Endodermal cell (in vitro differentiated cells): Measurements from ENCODE around the gene PDE6G. TPM values are rescaled to one million over a fixed set of nuclear protein-coding genes. Genes with fewer than 3 reads are reported as not detected.

Experiments
- DNase-seq: peaks from one replicate; pipeline ENCODE4 v3.0.0-alpha.2; 2017
- H3K27ac ChIP-seq: 2 replicates; pipeline ENCODE4 v1.5.1; 2013; ENCODE audit warnings: mild to moderate bottlenecking, low read depth, low read length, moderate library complexity
- H3K27me3 ChIP-seq: 2 replicates; pipeline ENCODE4 v1.6.1; 2013; ENCODE audit warnings: mild to moderate bottlenecking, low read length, moderate library complexity; ENCODE audit not compliant: insufficient read depth, control insufficient read depth, poor library complexity, severe bottlenecking
- H3K36me3 ChIP-seq: 2 replicates; pipeline ENCODE4 v1.7.0; 2013; ENCODE audit warnings: mild to moderate bottlenecking, low read length, moderate library complexity; ENCODE audit not compliant: control insufficient read depth, insufficient read depth
- H3K4me1 ChIP-seq: one replicate; pipeline ENCODE4 v1.7.0; 2013; ENCODE audit warnings: low read length; ENCODE audit not compliant: control insufficient read depth, insufficient read depth
- H3K4me3 ChIP-seq: 2 replicates; pipeline ENCODE4 v1.5.1; 2013; ENCODE audit warnings: mild to moderate bottlenecking, low read length, moderate library complexity
- H3K9ac ChIP-seq: 2 replicates; pipeline ENCODE4 v1.6.1; 2013; ENCODE audit warnings: mild to moderate bottlenecking, low read length, moderate library complexity; ENCODE audit not compliant: poor library complexity, severe bottlenecking; ENCODE audit errors: extremely low read depth
- H3K9me3 ChIP-seq: 2 replicates; pipeline ENCODE4 v1.6.1; 2013; ENCODE audit warnings: mild to moderate bottlenecking, low read length, moderate library complexity; ENCODE audit not compliant: control insufficient read depth
- H3K27ac Mint-ChIP-seq: 2 replicates; pipeline ENCODE4 v1.8.0; 2020; ENCODE audit warnings: mixed read lengths
- H3K27me3 Mint-ChIP-seq: 2 replicates; pipeline ENCODE4 v1.8.0; 2021; ENCODE audit warnings: mild to moderate bottlenecking, mixed read lengths; ENCODE audit not compliant: insufficient read depth
- H3K36me3 Mint-ChIP-seq: 2 replicates; pipeline ENCODE4 v1.8.0; 2020; ENCODE audit warnings: low read depth, mixed read lengths
- H3K4me1 Mint-ChIP-seq: 2 replicates; pipeline ENCODE4 v1.8.0; 2020; ENCODE audit warnings: mixed read lengths
- H3K4me3 Mint-ChIP-seq: 2 replicates; pipeline ENCODE4 v1.8.0; 2020; ENCODE audit warnings: mild to moderate bottlenecking, moderate library complexity, mixed read lengths
- H3K9me3 Mint-ChIP-seq: 2 replicates; pipeline ENCODE4 v1.8.0; 2020; ENCODE audit warnings: mild to moderate bottlenecking, mixed read lengths
- WGBS, 2 experiments: methylation state at CpG; one replicate each; pipeline versions ENCODE4 v1.1.5 to v1.1.7; 2013; ENCODE audit warnings: missing lambda C conversion rate in 2 of 2, mixed read lengths in 1 of 2; ENCODE audit not compliant: insufficient coverage in 1 of 2, insufficient read length in 1 of 2; 5-methylcytosine and 5-hydroxymethylcytosine counted together
- total RNA-seq, 2 donors: library from RNA; stranded (reverse); fragmentation: NEBNext Ultra II Directional in 1 of 2; extraction: Animal tissue kit (Norgen Biotek cat#: 25700) in 1 of 2; gene quantifications; 2 replicates in 1 of 2; 3 replicates in 1 of 2; pipeline ENCODE4 v1.2.1, GENCODE V29; 2021
- TF ChIP-seq, protein P1 (sequence below): fragments of 200-600 bp; sonication (generic); conservative IDR thresholded peaks from 2 replicates; pipeline ENCODE4 v1.5.0; 2021; ENCODE audit warnings: antibody characterized with exemption, mild to moderate bottlenecking

PDE6G gene
- total RNA-seq, 2 donors from 2014 or later, result 3.2 to 4.3 TPM

DNA sequence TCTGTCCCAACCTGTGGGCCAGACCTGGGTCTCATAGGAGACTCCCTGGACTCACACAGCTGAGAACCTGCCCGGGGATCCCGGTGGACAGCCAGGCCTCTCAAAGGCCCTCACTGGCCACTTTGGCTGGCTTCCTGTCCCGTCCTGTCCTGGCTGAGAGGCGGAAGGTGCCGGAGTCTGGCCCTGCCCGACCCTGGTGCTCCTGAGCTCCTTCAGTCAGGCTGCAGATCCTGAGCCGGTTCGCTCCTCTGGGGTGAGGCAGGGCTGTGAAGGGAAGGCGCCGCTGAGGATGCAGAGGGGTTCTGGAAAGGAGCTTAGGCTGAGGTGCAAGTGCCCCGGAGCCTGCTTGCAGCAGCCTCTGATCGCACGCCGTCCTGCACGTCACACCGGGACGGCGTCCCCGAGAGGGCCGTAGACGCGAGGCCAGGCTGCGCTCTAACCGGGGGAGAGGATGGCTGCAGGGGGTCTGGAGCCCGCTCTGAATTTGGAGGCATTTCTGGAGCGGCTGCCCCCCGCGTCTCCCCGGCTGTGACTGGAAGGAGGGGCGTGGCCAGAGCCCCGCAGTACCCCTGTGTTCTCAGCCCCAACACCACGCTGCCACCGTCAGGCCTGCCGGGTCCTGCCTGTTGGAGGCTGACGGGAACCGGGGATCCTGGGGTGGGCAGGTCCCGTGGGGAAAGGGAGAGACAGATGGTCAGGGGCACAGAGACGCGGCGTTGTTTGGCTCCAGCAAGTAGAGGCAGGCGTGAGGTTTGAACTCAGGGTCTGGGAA lies 31.6 kb upstream of the PDE6G start:
- peaks cover 47% of the 10 kb centered on the region for H3K36me3 Mint-ChIP-seq
- H3K4me3 Mint-ChIP-seq, result no peak overlapping the region
- no peaks in the 10 kb centered on the region for H3K27me3 Mint-ChIP-seq
- H3K4me1 Mint-ChIP-seq, result peaks cover 7% of the 10 kb centered on the region
- H3K9me3 Mint-ChIP-seq, result no peaks in the 10 kb centered on the region
- H3K9ac ChIP-seq, result no peak overlapping the region
- no peak overlapping the region for H3K27ac Mint-ChIP-seq
- H3K4me3 ChIP-seq, result no peak overlapping the region
- peaks cover 63% of the 10 kb centered on the region for H3K36me3 ChIP-seq
- TF ChIP-seq, protein P1, sequence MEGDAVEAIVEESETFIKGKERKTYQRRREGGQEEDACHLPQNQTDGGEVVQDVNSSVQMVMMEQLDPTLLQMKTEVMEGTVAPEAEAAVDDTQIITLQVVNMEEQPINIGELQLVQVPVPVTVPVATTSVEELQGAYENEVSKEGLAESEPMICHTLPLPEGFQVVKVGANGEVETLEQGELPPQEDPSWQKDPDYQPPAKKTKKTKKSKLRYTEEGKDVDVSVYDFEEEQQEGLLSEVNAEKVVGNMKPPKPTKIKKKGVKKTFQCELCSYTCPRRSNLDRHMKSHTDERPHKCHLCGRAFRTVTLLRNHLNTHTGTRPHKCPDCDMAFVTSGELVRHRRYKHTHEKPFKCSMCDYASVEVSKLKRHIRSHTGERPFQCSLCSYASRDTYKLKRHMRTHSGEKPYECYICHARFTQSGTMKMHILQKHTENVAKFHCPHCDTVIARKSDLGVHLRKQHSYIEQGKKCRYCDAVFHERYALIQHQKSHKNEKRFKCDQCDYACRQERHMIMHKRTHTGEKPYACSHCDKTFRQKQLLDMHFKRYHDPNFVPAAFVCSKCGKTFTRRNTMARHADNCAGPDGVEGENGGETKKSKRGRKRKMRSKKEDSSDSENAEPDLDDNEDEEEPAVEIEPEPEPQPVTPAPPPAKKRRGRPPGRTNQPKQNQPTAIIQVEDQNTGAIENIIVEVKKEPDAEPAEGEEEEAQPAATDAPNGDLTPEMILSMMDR, result no peak
- H3K27me3 ChIP-seq, result no peaks in the 10 kb centered on the region
- peak; percentile 48 for DNase-seq
- H3K9me3 ChIP-seq, result no peaks in the 10 kb centered on the region
- H3K27ac ChIP-seq, result no peak overlapping the region
- peaks cover 5% of the 10 kb centered on the region for H3K4me1 ChIP-seq
- WGBS, 2 experiments, result 91 to 95% methylated on average over 12 to 41 of the region's 41 CpGs

DNA sequence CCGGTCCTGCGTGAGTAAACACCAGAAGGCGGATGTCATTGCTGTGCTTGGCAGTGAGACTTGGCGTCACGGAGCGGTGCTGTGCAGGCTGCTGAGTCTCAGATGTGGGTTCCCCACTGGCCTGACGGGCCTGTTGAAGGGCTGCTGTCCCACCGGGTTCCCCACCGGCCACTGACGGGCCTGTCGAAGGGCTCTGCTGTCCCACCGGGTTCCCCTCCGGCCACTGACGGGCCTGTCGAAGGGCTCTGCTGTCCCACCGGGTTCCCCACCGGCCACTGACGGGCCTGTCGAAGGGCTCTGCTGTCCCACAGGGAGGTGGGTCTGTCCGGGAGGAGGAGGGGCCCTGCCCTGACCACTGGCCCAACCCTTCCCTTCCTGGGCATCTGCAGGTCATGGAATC lies 30.3 kb upstream of the PDE6G start:
- Mint-ChIP-seq H3K27ac (peak overlapping the region; percentile 52), H3K4me1 (peaks cover 14% of the 10 kb centered on the region), H3K9me3 (no peaks in the 10 kb centered on the region), H3K36me3 (peaks cover 40% of the 10 kb centered on the region), H3K4me3 (no peak overlapping the region), H3K27me3 (no peaks in the 10 kb centered on the region)
- WGBS, 2 experiments, result 87 to 95% methylated on average over 3 to 20 of the region's 20 CpGs
- Histone ChIP-seq H3K27me3 (no peaks in the 10 kb centered on the region), H3K4me3 (no peak overlapping the region), H3K9me3 (no peaks in the 10 kb centered on the region), H3K4me1 (peaks cover 5% of the 10 kb centered on the region), H3K9ac (no peak overlapping the region), H3K27ac (no peak overlapping the region), H3K36me3 (peaks cover 57% of the 10 kb centered on the region)
- no peak for DNase-seq
- TF ChIP-seq, protein P1, result no peak

DNA sequence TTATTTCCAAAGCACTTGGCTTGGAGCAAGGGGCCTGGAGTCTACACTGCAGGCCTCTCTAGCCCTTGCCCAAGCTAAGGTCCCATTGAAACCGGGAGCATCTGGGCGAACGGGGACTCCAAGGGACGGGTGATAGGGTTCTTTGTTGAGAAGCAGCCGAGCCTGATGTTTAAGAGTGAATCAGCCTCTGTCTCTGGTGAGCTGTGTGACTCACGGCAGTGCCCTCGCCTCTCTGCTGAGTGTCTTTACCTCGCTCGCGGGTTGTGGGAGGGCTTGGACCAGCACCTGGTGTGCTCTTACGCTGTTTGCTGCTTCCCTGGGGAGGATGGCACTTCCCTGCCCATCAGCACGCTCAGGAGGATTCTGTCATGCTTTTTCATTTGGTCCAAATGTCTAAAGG lies 28.8 kb upstream of the PDE6G start:
- WGBS, 2 experiments, result 88 to 89% methylated on average over 12 of the region's 12 CpGs
- H3K9me3 Mint-ChIP-seq, result no peaks in the 10 kb centered on the region
- Histone ChIP-seq H3K4me1 (peaks cover 5% of the 10 kb centered on the region), H3K27ac (no peak overlapping the region), H3K27me3 (no peaks in the 10 kb centered on the region), H3K9me3 (no peaks in the 10 kb centered on the region), H3K4me3 (peak overlapping the region; percentile 85), H3K36me3 (peaks cover 49% of the 10 kb centered on the region), H3K9ac (peak overlapping the region; percentile 91)
- TF ChIP-seq, protein P1, result no peak
- no peaks in the 10 kb centered on the region for H3K27me3 Mint-ChIP-seq
- H3K27ac Mint-ChIP-seq, result peak overlapping the region; percentile 85
- H3K36me3 Mint-ChIP-seq, result peaks cover 38% of the 10 kb centered on the region
- peak; percentile 52 for DNase-seq
- H3K4me1 Mint-ChIP-seq, result peaks cover 14% of the 10 kb centered on the region
- H3K4me3 Mint-ChIP-seq, result peak overlapping the region; percentile 85
